NCI-H526 (cell line): ENCODE data around the gene ZNF195.
"Not testable (repeated sequence)": the region's sequence is repeated elsewhere in the genome, so short reads cannot be mapped to it uniquely, and the experiment has no call there.

Experiments used
- DNase-seq, 2 experiments: peaks; one replicate each; lab custom pipeline; 2025; lab: John Stamatoyannopoulos, UW

The ZNF195 gene

DNA sequence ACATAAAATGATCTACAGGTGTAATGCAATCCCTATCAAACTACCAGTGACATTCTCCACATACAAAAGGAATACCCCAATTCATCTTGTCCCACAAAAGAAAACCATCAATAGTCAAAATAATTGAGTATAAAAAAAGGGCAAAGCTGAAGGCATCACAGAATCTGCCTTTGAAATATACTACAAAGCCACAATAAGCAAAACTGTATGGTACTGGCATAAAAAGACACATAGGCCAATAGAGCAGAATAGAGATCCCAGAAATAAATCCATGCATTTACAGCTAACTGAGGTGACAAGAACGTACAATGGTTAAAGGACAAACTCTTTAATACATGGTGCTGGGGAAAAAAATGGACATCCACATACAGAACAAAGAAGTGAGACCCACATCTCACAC is 31.8 kb downstream of the ZNF195 start:
- no peak for DNase-seq

DNA sequence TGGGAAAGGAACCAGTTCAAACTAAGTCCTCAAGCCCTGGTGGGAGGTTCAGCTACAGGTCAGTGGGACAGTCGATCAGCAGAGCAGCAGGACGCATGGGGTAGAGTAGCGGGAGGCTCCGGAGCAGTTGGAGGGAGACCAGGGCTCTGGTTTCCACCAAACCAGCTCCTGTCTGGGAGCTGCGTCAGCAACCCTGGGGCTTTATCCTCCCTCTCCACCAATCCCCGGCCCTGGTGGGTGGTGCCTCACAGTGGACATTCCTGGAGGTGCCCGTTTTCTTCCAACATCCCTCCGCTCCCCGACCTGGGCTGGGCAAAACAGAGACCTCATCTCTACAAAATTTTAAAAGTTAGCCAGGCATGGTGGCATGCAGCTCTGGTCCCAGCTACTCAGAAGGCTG is 32.4 kb downstream of the ZNF195 start:
- DNase-seq: no peak

DNA sequence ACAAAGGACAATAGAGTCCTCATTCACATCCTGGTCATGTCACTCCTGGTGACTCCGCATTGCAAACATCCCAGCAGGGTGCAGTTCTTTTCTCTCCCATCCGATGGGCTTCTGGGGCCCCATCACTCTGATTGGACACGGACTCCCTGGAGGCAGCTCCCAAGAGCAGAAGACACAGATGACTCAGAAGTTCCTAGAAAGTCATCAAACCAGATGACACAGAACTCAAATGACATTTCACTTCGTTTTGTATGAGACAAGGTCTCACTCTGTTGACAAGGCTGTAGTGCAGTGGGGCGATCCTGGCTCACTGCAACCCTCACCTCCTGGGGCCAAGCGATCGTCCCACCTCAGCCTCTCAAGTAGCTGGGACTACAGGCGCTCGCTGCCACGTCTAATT is 33.2 kb downstream of the ZNF195 start:
- no peak for DNase-seq

DNA sequence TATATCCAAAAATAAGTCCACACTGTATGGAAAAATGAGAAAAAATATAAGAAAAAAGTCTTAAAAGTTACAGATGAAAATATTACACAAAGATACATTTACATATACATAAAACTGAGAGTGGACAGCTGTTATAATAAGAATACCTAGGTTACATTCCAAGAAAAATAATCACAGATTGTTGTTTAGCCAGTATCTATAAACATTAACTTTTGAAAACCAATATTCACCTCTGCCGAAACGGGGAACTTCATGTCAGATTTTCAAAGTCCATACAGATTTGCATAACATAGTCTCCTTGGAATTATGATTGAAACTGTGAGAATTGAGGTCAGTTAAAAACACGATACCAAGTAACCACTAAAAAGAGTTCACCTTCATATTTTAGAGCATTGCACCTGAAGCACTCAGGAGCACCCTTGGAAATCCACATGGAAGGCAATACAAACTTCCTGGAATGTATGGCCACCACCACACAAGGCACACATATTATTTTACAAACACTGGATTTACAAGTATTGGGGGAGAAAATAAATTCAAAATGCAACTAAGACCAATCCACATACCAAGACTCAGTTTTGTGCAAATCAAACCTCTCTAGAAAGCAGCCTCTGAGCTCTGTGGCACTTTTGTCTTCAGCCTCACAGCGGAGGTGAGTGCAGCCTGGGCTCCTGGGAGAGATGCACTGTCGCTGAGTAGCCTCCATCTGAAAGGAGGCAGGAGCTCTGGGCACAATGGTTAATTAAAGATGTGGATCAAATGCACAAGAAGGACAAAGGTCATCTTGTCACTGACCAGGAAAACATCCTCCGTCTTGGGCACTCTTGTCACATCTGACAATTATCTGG is 34.4 kb downstream of the ZNF195 start:
- no peak for DNase-seq

DNA sequence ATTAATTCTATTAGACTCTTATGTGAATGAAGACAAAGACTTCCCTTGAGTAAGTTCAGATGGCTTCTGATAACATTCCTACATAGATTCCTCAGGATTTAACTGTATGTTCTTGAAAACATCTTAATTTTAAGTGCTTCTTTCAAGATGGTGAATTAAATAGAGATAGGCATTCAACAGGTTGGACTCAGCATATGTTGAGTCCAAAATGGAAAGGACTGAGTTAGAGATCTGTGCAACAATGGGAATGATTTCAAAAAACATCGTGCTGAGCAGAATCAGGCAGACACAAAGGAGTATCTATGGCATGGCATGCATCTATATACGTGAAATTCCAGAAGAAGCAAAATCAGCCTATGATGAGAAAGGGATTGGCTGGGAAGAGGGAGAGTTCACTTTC is 36.2 kb downstream of the ZNF195 start:
- no peak for DNase-seq

DNA sequence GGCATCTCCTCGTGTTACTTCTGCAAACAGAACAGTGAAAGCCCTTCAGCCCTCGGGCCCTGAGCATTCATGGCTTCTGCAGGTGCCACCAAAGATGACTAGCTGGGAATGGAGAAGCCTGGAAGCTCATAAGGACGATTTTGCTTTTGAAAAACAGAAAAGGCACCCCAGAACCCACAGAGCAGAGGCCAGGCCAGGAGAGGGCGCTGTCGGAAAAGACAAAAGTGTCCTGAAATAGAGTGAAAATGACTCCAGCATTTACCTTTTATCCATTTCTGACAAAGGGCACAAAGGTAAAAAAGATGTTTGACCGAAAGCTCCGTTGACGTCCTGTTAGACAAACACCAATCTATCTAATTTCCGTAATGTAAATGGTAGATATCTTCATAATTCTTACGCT is 37.6 kb downstream of the ZNF195 start:
- DNase-seq: peak; percentile 35 to 81

DNA sequence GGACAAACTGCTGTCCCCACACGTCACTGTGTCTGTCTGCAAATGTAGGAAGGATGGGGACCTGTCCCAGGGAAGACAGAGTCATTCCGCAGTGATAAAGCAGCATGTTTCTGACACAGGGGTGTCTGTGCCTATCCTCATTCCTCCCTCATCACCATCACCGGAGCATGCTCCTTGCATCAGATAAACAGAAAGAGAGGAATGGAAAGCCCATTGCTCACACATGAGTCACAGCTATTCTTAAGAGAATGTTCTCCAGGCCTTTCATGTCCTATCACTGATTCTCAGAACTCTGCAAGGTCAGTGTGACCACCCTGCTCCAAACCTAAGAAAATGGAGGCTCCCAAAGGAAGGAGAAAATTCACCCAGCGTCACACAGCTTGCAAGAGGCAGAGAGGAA is 38.9 kb downstream of the ZNF195 start:
- DNase-seq: no peak

DNA sequence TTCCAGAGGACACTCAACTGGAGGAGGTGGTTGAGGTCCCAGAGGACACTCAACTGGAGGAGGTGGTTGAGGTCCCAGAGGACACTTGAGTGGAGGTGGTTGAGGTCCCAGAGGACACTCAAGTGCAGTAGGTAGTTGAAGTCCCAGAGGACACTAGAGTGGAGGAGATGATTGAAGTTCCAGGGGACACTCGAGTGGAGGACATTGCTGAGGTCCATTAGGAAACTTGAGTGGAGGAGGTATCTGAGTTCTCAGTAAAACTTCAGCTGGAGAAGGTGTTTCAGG is 39.7 kb downstream of the ZNF195 start:
- DNase-seq: no peak

DNA sequence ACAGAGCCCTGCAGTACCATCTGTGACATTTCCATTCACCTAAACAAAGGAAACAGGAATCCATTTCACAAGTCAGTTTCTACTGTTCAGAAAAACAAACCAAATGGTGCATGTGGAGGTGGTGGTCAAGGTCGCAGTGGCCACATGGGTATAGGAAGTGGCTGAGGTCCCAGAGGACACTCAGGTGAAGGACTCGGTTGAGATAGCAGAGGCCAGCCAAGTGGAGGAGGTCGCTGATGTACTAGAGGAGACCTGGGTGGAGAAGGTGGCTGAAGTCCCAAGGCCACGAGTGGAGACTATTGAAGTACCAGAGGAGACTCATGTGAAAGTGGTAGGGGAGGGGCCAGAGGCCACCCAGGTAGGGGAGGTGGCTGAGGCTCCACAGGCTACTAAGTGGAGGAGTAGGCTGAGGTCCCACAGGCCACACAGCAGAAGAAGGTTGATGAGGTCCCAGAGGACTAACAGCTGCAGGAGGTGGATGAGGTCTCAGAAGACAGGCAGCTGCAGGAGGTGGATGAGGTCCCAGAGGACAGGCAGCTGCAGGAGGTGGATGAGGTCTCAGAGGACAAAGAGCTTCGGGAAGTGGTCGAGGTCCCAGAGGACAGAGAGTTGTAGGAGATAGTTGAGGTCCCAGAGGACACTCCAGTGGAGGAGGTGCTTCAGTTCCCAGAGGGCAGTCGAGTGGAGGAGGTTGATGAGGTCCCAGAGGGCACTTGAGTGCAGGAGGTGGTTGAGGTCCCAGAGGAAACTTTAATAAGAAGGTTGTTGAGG is 40.2 kb downstream of the ZNF195 start:
- DNase-seq: no peak

DNA sequence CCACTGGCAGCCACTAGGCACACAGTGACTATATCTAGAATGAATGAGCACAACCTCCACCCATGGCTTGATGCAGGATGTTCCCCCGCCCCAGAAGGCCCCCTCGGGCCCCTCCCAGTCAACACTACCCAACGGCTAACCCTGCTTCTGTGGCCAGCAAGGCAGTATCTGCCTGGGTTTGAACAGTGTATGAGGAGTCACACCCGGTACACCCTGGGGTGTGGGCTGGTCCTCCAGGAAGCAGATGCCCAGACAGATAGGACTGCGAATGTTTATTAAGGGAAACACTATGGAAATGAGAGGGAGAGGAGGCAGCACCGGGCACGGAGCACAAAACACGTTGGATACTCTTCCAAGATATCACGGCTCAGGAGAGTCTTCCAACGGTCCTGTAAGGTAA is 42.5 kb downstream of the ZNF195 start:
- not testable (repeated sequence) for DNase-seq

DNA sequence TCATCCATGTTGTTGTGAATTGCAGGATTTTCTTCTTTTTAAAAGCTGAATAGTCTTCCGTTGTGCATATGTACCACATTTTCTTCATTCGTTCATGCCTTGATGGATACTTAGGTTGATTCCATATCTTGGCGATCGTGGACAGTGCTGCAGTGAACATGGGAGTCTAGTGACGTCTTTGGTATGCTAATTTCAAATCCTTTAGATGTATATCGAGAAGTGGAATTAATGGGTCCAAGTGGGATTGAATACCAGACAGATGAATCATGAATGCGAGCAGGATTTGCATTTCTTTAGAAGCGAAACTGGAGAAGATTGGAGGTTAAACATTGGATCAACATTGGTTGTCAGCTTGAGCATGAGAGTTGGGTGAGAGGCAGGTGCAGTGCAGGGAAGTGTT is 45.8 kb downstream of the ZNF195 start:
- DNase-seq: not testable (repeated sequence)

DNA sequence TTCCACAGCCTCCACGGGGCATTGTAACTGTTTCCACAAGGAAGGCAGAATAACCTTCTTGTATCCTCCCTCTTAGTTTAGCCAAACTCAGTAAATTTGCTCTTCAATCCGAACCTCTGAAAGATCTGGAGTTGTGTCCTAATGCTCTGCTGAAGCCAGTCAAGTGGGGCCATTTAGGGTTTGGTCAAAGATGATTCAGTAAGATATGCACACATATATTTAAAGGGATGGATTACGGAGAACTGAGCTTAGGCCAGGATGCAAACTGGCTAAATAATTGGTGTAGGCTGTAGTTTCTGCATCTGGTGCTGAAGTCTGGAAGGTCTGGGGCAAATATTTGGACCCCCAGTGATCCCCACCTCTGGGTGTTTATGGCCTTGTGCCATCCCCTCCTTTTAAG is 47.9 kb downstream of the ZNF195 start:
- not testable (repeated sequence) for DNase-seq

DNA sequence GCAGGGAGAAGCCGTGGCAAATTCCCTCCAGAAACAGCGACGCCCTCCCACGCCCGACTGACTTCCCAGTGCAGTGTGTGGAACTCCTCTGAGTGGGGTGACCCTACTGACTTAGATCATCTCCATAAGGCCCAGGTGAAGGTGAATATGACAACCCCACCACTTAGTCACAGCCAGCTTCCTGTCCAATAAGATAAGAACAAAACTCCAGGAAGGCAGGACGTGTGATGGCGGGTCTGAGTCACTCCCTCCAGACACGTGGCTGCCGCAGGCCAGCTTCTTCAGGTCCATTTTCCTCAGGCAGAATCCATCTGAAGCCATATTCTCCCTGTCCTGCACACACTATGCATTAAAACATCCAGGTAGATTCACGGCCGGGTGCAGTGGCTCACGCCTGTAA is 48.9 kb downstream of the ZNF195 start:
- not testable (repeated sequence) for DNase-seq

DNA sequence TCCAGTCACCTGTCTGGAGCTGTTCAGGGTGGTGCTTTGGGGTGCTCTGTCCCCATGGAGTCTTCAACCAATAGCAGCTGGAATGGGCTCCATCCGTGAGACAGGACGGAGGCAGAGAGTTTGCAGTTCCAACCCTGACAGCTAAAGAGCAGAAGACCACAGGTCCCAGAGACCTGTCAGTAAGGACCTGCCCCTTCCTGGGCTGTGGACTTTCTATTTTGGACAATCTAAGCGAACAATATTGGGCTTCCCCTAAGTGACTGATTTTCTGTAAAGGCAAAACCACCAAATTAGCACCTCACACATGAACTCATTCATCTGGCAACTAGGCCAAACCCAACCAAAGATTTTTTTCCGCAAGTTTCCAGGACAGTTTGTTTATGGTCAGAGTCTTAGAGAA is 50.4 kb downstream of the ZNF195 start:
- DNase-seq: not testable (repeated sequence)

DNA sequence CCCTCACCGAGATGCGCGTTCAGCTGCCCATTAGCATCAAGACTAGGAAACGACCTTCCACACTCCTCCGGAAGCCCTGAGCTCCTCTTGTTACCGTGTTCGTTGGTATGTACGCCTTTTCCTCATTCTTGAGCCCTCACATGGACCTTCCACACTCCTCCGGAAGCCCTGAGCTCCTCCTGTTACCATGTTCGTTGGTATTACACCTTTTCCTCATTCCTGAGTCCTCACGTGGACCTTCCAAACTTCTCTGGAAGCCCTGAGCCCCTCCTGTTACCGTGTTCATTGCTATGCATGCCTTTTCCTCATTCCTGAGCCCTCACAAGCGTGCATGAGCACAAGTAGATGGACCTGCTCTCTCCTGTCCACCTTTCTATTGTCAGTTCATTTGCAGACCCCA is 52.5 kb downstream of the ZNF195 start:
- not testable (repeated sequence) for DNase-seq

DNA sequence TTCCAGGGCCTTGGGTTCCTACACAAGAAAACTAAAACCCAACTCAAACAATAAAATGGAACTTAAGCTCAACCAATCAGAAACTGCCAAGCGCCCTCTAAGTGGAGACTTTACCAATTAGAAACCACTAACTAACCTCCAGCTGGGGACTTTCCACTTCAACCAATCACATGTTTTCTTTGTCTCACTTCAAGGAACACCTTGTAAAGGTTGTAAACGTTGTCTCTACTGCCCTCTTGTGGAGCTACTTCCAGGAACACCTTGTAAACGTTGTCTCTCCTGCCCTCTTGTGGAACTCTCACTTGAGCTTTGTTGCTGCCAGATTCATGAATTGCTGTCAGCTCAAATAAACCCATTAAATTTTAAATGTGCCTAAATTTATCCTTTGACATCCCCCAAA is 54.2 kb downstream of the ZNF195 start:
- not testable (repeated sequence) for DNase-seq
